GM19351 (cell line): ENCODE results near the gene AKAIN1.

Source experiments
- ATAC-seq: cut with Tn5 transposase; IDR thresholded peaks from one replicate; pipeline ENCODE4 v1.9.1; 2021; ENCODE audit warnings: mild to moderate bottlenecking, moderate library complexity; ENCODE audit not compliant: unreplicated experiment

The AKAIN1 gene

GRCh38 chr18:5097116-5097703, 99.8 kb downstream of the AKAIN1 start:
- no peak for ATAC-seq

GRCh38 chr18:5095239-5095638, 101.8 kb downstream of the AKAIN1 start:
- no peak for ATAC-seq

DNA sequence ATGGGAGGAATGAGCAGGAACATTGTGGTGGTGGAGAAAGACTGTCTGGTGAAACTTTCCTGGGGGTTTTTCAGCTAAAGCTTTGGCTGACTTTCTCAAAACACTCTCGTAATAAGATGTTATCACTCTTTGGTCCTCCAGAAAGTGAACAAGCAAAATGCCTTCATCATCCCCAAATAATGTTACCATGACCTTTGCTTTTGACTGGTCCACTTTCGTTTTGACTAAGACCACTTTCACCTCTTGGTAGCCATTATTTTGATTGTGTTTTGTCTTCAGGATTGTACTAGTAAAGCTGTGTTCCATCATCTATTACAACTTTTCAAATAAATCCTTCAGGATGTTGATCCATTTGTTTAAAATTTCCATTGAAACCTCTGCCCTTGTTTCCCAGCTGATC, 103.2 kb downstream of the AKAIN1 start:
- ATAC-seq = no peak
